Measurements from ENCODE around the gene SLCO2B1.

- TF ChIP-seq EZH2 (IDR thresholded peaks at IDR 0.05; ENCODE audit: insufficient read depth, low read length) (no peak), CTCF (IDR thresholded peaks at IDR 0.05; ENCODE audit: insufficient read depth, low read depth, low read length) (no peak)
Observed at GRCh38 chr11:75154646-75155569, 4.0 kb downstream of the SLCO2B1 start.
